ENCODE results near the gene BMP10.

DNA sequence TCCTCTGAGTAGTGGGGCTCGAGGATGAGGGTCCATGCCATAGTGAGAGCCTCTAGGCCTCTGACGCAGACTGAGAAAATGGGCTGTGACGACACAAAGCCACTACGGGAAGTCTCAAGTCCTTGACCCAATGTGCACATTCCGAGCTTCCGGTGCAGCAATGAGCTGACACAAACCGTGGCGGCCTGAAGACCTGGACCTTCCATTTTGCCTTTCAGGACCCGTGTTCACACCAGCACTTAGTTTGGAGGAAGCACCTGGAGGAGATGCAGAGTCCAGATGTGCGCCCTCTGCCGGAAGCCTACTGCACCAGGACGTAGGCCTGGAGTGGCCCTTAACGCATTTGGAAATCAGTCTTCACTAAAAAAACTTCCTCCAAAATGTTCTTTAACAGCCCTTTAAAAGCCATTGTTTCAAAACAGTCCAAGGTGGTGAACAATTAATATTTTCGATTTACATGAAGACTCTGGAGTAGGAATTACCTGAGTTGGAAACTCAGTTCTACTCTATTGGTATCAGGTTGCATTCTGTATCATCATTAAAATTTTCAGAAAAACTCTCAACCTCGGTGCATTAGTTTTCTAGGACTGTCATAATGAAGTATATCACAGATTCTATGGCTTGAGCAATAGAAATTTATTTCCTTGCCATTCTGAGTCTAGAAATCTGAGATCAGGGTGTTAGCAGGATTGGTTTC lies 33.9 kb downstream of the BMP10 start:
- TF ChIP-seq, protein P1, sequence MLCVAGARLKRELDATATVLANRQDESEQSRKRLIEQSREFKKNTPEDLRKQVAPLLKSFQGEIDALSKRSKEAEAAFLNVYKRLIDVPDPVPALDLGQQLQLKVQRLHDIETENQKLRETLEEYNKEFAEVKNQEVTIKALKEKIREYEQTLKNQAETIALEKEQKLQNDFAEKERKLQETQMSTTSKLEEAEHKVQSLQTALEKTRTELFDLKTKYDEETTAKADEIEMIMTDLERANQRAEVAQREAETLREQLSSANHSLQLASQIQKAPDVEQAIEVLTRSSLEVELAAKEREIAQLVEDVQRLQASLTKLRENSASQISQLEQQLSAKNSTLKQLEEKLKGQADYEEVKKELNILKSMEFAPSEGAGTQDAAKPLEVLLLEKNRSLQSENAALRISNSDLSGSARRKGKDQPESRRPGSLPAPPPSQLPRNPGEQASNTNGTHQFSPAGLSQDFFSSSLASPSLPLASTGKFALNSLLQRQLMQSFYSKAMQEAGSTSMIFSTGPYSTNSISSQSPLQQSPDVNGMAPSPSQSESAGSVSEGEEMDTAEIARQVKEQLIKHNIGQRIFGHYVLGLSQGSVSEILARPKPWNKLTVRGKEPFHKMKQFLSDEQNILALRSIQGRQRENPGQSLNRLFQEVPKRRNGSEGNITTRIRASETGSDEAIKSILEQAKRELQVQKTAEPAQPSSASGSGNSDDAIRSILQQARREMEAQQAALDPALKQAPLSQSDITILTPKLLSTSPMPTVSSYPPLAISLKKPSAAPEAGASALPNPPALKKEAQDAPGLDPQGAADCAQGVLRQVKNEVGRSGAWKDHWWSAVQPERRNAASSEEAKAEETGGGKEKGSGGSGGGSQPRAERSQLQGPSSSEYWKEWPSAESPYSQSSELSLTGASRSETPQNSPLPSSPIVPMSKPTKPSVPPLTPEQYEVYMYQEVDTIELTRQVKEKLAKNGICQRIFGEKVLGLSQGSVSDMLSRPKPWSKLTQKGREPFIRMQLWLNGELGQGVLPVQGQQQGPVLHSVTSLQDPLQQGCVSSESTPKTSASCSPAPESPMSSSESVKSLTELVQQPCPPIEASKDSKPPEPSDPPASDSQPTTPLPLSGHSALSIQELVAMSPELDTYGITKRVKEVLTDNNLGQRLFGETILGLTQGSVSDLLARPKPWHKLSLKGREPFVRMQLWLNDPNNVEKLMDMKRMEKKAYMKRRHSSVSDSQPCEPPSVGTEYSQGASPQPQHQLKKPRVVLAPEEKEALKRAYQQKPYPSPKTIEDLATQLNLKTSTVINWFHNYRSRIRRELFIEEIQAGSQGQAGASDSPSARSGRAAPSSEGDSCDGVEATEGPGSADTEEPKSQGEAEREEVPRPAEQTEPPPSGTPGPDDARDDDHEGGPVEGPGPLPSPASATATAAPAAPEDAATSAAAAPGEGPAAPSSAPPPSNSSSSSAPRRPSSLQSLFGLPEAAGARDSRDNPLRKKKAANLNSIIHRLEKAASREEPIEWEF (IDR thresholded peaks at IDR 0.05; ENCODE audit: insufficient replicate concordance, low read depth, low read length) = no peak
- TF ChIP-seq CHD4 (IDR thresholded peaks at IDR 0.05) (no peak), POLR2A (IDR thresholded peaks at IDR 0.05; ENCODE audit: low read depth, low read length) (no peak), EED (IDR thresholded peaks at IDR 0.05; ENCODE audit: low read depth) (no peak), EZH2 (IDR thresholded peaks at IDR 0.05; ENCODE audit: borderline replicate concordance, control insufficient read depth, low read depth, low read length) (no peak), RCOR1 (conservative IDR thresholded peaks at IDR 0.05; ENCODE audit: low read depth, low read length) (no peak), JUND (IDR thresholded peaks at IDR 0.05; ENCODE audit: low read depth, low read length) (no peak), ZNF274 (IDR thresholded peaks at IDR 0.05; ENCODE audit: insufficient read depth, insufficient read length) (no peak), BACH1 (IDR thresholded peaks at IDR 0.05; ENCODE audit: borderline replicate concordance) (no peak), IRF4 (IDR thresholded peaks at IDR 0.05; ENCODE audit: low read depth, low read length) (no peak)
- TF ChIP-seq, protein P2, sequence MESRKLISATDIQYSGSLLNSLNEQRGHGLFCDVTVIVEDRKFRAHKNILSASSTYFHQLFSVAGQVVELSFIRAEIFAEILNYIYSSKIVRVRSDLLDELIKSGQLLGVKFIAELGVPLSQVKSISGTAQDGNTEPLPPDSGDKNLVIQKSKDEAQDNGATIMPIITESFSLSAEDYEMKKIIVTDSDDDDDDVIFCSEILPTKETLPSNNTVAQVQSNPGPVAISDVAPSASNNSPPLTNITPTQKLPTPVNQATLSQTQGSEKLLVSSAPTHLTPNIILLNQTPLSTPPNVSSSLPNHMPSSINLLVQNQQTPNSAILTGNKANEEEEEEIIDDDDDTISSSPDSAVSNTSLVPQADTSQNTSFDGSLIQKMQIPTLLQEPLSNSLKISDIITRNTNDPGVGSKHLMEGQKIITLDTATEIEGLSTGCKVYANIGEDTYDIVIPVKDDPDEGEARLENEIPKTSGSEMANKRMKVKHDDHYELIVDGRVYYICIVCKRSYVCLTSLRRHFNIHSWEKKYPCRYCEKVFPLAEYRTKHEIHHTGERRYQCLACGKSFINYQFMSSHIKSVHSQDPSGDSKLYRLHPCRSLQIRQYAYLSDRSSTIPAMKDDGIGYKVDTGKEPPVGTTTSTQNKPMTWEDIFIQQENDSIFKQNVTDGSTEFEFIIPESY (IDR thresholded peaks at IDR 0.05) = no peak

Measured in GM12878 (cell line).